VCaP (cell line): ENCODE measurements around the gene CDH7.

Source experiments
- H3K27ac ChIP-seq: fragments of 450-650 bp; 2 replicates; pipeline ENCODE4 v1.5.1; 2017
- CTCF ChIP-seq: fragments of 450-650 bp; conservative IDR thresholded peaks from 2 replicates; pipeline ENCODE4 v1.5.1; 2017; ENCODE audit warnings: mild to moderate bottlenecking, moderate library complexity

CDH7 gene, protein sequence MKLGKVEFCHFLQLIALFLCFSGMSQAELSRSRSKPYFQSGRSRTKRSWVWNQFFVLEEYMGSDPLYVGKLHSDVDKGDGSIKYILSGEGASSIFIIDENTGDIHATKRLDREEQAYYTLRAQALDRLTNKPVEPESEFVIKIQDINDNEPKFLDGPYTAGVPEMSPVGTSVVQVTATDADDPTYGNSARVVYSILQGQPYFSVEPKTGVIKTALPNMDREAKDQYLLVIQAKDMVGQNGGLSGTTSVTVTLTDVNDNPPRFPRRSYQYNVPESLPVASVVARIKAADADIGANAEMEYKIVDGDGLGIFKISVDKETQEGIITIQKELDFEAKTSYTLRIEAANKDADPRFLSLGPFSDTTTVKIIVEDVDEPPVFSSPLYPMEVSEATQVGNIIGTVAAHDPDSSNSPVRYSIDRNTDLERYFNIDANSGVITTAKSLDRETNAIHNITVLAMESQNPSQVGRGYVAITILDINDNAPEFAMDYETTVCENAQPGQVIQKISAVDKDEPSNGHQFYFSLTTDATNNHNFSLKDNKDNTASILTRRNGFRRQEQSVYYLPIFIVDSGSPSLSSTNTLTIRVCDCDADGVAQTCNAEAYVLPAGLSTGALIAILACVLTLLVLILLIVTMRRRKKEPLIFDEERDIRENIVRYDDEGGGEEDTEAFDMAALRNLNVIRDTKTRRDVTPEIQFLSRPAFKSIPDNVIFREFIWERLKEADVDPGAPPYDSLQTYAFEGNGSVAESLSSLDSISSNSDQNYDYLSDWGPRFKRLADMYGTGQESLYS

DNA sequence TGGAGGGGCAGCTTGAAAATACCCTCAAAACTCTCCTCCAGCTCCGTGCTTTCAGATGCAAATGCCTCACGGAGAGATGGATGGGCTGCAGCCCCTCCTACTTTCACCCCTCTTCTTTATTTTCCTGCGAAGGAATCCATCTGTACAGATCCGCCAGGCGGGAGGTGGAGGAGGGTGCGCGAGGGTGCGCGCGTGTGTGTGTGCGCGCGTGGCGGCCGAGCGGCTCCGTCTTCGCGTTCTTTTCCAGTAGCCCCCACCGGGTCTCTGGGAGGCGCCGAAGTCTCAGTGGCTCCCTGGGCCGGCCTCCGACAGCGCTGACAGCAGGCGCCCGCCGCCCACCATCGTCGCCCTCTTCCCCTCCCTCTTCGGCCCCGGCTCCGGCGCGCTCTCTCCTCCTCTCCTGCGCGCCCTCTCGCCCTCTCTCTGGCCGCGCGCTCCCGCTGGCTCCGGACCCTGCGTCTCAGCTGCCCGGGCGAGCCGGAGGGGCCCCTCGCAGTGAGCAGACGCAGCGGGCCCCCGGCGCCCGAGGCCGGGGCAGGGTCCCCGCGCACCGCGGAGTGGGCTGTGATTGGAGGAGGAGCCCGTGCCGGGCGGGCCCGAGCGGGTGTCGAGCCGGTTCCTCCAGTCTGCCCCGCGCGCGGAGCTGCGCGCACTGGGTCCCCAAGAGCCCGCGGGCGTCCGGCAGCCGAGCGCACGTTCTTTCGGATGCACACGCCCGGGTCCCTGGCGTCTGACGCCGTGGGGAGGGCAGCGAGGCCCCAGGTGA lies at the start of gene CDH7:
CDH7 (plus strand) TSS at position 624 of the 766 bp plus-strand sequence. CDS start 11,831 bp downstream, outside the sequence.
- peak within 1 kb of the TSS; percentile 87 for H3K27ac ChIP-seq
- TF ChIP-seq CTCF: no peak

DNA sequence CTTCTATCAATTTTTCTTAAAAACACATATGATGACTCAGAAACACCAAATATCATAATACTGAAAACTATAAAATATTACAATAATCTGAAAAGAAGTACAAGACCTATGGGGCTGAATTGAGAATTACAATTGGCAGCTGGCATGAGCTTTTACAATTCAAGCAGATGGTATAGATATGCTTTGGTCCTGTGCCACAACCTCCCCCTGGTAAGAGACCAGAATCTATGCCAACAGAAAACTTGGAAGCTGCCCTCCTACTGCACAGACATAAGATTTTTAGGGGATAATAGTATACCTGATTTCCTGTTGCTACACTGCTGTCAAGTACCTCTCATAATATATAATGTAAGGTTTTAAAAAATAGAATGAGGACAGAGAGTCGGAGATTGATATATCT lies 46.8 kb upstream of the CDH7 start:
- no peak for TF ChIP-seq CTCF
- H3K27ac ChIP-seq: no peak overlapping the region

- TF ChIP-seq CTCF: no peak
- H3K27ac ChIP-seq: no peak overlapping the region
These were observed 44.2 kb upstream of the CDH7 start for GRCh38 chr18:65706646-65707045.

- TF ChIP-seq CTCF: no peak
- no peak overlapping the region for H3K27ac ChIP-seq
These were observed 39.3 kb upstream of the CDH7 start for GRCh38 chr18:65711493-65711892.

DNA sequence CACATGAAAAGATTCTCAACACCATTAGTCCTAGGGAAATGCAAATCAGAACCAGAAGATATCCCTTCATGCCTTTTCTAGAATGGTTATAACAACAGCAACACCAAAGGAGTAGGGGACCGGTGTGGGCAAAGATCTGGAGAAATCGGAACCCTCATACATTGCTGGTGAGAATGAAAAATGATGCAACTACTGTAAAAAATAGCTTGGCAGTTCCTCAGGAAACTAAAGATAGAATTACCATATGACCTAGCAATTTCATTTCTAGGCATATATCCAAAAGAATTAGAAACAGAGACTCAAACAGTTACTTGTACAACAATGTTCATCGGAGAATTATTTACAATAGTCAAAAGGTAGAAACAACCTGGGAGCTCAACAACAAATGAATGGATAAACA lies 29.2 kb upstream of the CDH7 start:
- no peak for TF ChIP-seq CTCF
- H3K27ac ChIP-seq: no peak overlapping the region

- TF ChIP-seq CTCF: peak; percentile 87
- H3K27ac ChIP-seq: no peak overlapping the region
These were observed 25.4 kb upstream of the CDH7 start for GRCh38 chr18:65725251-65726050.
